ENCODE measurements around the gene BNIP5. TPM values are rescaled to one million over a fixed set of nuclear protein-coding genes. Genes with fewer than 3 reads are reported as not detected.

The BNIP5 gene
- total and polyA plus RNA-seq, 2 of the 13 experiments (the other 11 are each of a cell fraction or from before 2014, with no cell fraction given) = not detected

DNA sequence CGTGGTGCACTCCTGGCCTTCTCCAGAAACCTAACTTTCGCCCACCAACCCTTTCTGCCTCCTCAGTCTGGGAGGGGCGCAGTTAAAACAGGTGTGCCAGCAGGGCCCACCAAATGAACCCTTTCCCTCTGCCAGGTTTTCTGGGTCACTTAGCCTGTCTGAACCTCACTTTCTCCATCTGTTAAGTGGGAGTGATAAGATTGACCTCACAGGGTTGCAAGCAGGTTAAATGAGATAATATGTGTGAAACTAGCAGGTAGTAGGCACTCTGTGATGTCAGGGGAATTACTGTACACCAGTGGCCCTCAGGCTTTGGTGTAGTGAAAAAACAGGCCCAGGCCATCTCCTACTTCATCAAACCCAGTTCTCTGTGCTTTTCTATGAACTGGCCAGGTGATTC is 14.1 kb downstream of the BNIP5 start:
- no peaks in the 10 kb centered on the region for H4K20me1 ChIP-seq (ENCODE audit: insufficient read depth, low read length)
- ChIA-PET CTCF (ENCODE audit: low intra/inter-chr PET ratio, low total read pairs) (no interaction called here), POLR2A (no interaction called here)
- no peak overlapping the region for H3K4me3 ChIP-seq (replicated peaks in 1 of 3; ENCODE audit: insufficient read depth in 1 of 3, low read depth in 2 of 3, low read length in 3 of 3)
- H3K79me2 ChIP-seq (ENCODE audit: insufficient read depth, low read length) = no peaks in the 10 kb centered on the region
- H3K27me3 ChIP-seq (ENCODE audit: control insufficient read depth in 1 of 2, insufficient read depth in 2 of 2, low read length in 2 of 2) = peaks cover 0 to 3% of the 10 kb centered on the region in 2 experiments; a peak in 4 of 5 replicates
- H3K36me3 ChIP-seq (replicated peaks in 1 of 2; ENCODE audit: control insufficient read depth in 1 of 2, insufficient read depth in 2 of 2, low read length in 2 of 2) = no peaks in the 10 kb centered on the region
- intact Hi-C loops (cut with micrococcal nuclease; ENCODE audit: unreplicated experiment) = no loop called here
- in situ Hi-C loops (cut with HindIII; ENCODE audit: extremely low pct_ligation_motif_present, low pct_unique_long_range_greater_than_20kb) = no loop called here
- H3K4me1 ChIP-seq (ENCODE audit: insufficient read depth, low read length) = peaks cover 19% of the 10 kb centered on the region
- no peak overlapping the region for H2AFZ ChIP-seq (ENCODE audit: low read length)
- H3K9me3 ChIP-seq (ENCODE audit: low read length) = no peaks in the 10 kb centered on the region
- H3K27ac ChIP-seq (ENCODE audit: extremely low read length, insufficient read depth, low read length) = no peak overlapping the region
- no peak for DNase-seq (ENCODE audit: low spot score)
- H3K9ac ChIP-seq (ENCODE audit: insufficient read depth, low read depth, low read length) = no peak overlapping the region
- no TSS peak for BruUV-seq (replicated peaks)
- 23% methylated on average over 3 of the region's 3 CpGs for WGBS (ENCODE audit: low lambda C conversion rate)
- no peak for ATAC-seq
- no peak for FAIRE-seq
- no peak overlapping the region for H3K4me2 ChIP-seq (ENCODE audit: low read depth, low read length)
- TF ChIP-seq, protein P1, sequence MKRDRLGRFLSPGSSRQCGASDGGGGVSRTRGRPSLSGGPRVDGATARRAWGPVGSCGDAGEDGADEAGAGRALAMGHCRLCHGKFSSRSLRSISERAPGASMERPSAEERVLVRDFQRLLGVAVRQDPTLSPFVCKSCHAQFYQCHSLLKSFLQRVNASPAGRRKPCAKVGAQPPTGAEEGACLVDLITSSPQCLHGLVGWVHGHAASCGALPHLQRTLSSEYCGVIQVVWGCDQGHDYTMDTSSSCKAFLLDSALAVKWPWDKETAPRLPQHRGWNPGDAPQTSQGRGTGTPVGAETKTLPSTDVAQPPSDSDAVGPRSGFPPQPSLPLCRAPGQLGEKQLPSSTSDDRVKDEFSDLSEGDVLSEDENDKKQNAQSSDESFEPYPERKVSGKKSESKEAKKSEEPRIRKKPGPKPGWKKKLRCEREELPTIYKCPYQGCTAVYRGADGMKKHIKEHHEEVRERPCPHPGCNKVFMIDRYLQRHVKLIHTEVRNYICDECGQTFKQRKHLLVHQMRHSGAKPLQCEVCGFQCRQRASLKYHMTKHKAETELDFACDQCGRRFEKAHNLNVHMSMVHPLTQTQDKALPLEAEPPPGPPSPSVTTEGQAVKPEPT (CRISPR knock-in tag; IDR thresholded peaks at IDR 0.05; ENCODE audit: low read depth) = no peak
- TF ChIP-seq, protein P2, sequence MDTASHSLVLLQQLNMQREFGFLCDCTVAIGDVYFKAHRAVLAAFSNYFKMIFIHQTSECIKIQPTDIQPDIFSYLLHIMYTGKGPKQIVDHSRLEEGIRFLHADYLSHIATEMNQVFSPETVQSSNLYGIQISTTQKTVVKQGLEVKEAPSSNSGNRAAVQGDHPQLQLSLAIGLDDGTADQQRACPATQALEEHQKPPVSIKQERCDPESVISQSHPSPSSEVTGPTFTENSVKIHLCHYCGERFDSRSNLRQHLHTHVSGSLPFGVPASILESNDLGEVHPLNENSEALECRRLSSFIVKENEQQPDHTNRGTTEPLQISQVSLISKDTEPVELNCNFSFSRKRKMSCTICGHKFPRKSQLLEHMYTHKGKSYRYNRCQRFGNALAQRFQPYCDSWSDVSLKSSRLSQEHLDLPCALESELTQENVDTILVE (CRISPR knock-in tag; IDR thresholded peaks at IDR 0.05) = no peak
- TF ChIP-seq, protein P3, sequence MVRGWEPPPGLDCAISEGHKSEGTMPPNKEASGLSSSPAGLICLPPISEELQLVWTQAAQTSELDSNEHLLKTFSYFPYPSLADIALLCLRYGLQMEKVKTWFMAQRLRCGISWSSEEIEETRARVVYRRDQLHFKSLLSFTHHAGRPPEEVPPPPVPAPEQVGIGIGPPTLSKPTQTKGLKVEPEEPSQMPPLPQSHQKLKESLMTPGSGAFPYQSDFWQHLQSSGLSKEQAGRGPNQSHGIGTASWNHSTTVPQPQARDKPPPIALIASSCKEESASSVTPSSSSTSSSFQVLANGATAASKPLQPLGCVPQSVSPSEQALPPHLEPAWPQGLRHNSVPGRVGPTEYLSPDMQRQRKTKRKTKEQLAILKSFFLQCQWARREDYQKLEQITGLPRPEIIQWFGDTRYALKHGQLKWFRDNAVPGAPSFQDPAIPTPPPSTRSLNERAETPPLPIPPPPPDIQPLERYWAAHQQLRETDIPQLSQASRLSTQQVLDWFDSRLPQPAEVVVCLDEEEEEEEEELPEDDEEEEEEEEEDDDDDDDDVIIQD (CRISPR knock-in tag; IDR thresholded peaks at IDR 0.05; ENCODE audit: low read depth) = no peak
- TF ChIP-seq ZNF558 (CRISPR knock-in tag; IDR thresholded peaks at IDR 0.05; ENCODE audit: borderline replicate concordance) (no peak), ZNF451 (CRISPR knock-in tag; IDR thresholded peaks at IDR 0.05) (no peak), ZFP36 (IDR thresholded peaks at IDR 0.05; ENCODE audit: borderline replicate concordance, low read depth, low read length, partially characterized antibody) (no peak), ZSCAN12 (CRISPR knock-in tag; IDR thresholded peaks at IDR 0.05) (no peak), ZNF496 (CRISPR knock-in tag; IDR thresholded peaks at IDR 0.05; ENCODE audit: insufficient replicate concordance) (no peak)
- TF ChIP-seq, protein P4, sequence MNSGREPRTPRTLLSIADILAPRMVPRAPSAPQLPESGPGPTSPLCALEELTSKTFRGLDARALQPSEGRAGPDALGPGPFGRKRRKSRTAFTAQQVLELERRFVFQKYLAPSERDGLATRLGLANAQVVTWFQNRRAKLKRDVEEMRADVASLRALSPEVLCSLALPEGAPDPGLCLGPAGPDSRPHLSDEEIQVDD (CRISPR knock-in tag; IDR thresholded peaks at IDR 0.05; ENCODE audit: borderline replicate concordance) = no peak
- TF ChIP-seq, protein P5, sequence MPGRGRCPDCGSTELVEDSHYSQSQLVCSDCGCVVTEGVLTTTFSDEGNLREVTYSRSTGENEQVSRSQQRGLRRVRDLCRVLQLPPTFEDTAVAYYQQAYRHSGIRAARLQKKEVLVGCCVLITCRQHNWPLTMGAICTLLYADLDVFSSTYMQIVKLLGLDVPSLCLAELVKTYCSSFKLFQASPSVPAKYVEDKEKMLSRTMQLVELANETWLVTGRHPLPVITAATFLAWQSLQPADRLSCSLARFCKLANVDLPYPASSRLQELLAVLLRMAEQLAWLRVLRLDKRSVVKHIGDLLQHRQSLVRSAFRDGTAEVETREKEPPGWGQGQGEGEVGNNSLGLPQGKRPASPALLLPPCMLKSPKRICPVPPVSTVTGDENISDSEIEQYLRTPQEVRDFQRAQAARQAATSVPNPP (CRISPR knock-in tag; IDR thresholded peaks at IDR 0.05) = no peak
- TF ChIP-seq, protein P6, sequence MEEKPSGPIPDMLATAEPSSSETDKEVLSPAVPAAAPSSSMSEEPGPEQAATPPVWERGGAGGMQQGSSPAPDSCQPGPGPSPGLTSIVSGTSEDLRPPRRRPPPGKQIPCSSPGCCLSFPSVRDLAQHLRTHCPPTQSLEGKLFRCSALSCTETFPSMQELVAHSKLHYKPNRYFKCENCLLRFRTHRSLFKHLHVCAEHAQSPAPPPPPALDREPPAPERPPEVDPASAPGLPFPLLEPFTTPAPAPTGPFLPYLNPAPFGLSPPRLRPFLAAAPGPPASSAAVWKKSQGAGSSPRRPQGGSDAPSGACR (CRISPR knock-in tag; IDR thresholded peaks at IDR 0.05) = no peak
- TF ChIP-seq, protein P7, sequence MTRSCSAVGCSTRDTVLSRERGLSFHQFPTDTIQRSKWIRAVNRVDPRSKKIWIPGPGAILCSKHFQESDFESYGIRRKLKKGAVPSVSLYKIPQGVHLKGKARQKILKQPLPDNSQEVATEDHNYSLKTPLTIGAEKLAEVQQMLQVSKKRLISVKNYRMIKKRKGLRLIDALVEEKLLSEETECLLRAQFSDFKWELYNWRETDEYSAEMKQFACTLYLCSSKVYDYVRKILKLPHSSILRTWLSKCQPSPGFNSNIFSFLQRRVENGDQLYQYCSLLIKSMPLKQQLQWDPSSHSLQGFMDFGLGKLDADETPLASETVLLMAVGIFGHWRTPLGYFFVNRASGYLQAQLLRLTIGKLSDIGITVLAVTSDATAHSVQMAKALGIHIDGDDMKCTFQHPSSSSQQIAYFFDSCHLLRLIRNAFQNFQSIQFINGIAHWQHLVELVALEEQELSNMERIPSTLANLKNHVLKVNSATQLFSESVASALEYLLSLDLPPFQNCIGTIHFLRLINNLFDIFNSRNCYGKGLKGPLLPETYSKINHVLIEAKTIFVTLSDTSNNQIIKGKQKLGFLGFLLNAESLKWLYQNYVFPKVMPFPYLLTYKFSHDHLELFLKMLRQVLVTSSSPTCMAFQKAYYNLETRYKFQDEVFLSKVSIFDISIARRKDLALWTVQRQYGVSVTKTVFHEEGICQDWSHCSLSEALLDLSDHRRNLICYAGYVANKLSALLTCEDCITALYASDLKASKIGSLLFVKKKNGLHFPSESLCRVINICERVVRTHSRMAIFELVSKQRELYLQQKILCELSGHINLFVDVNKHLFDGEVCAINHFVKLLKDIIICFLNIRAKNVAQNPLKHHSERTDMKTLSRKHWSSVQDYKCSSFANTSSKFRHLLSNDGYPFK (CRISPR knock-in tag; IDR thresholded peaks at IDR 0.05; ENCODE audit: borderline replicate concordance) = no peak
- TF ChIP-seq, protein P8, sequence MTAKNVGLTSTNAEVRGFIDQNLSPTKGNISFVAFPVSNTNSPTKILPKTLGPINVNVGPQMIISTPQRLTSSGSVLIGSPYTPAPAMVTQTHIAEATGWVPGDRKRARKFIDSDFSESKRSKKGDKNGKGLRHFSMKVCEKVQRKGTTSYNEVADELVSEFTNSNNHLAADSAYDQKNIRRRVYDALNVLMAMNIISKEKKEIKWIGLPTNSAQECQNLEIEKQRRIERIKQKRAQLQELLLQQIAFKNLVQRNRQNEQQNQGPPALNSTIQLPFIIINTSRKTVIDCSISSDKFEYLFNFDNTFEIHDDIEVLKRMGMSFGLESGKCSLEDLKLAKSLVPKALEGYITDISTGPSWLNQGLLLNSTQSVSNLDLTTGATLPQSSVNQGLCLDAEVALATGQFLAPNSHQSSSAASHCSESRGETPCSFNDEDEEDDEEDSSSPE (CRISPR knock-in tag; IDR thresholded peaks at IDR 0.05) = no peak

All from HepG2 (cell line).